Bronchial epithelial cell (primary cell): Measurements from ENCODE around the gene SUGP2. TPM values are rescaled to one million over a fixed set of nuclear protein-coding genes. Genes with fewer than 3 reads are reported as not detected.
"Not testable (repeated sequence)": the region's sequence is repeated elsewhere in the genome, so short reads cannot be mapped to it uniquely, and the experiment has no call there.

ENCODE experiments used
- DNase-seq: peaks from one replicate; pipeline ENCODE4 v3.0.0-alpha.2; 2010; ENCODE audit warnings: low read depth
- FAIRE-seq: peaks from 2 replicates; lab custom pipeline; 2011; peaks lifted over from hg19 to GRCh38; lab: Jason Lieb, UNC
- H3K27me3 ChIP-seq: 2 replicates; pipeline ENCODE4 v1.5.1; 2011; ENCODE audit warnings: low read length; ENCODE audit not compliant: control insufficient read depth, insufficient read depth
- H3K36me3 ChIP-seq: 2 replicates; pipeline ENCODE4 v1.5.1; 2011; ENCODE audit warnings: low read length; ENCODE audit not compliant: control insufficient read depth, insufficient read depth
- H3K4me3 ChIP-seq: 2 replicates; pipeline ENCODE4 v1.5.1; 2011; ENCODE audit warnings: mild to moderate bottlenecking, low read depth, low read length, control low read depth
- CTCF ChIP-seq: IDR thresholded peaks from 2 replicates; pipeline ENCODE4 v1.5.1; 2011; ENCODE audit warnings: mild to moderate bottlenecking, moderate library complexity, low read length, control low read depth, inconsistent platforms; ENCODE audit not compliant: insufficient read depth, severe bottlenecking
- total RNA-seq: library from RNA; depleted of rRNA; stranded (reverse); fragments of >200 nt; gene quantifications from 2 replicates; pipeline ENCODE4 v1.2.1, GENCODE V29; 2014

Gene SUGP2
- total RNA-seq, 1 donor from 2014 or later, result 21.6 TPM

- FAIRE-seq (no peak), DNase-seq (peak; percentile 42)
- H3K27me3 ChIP-seq, result no peaks in the 10 kb centered on the region
- H3K36me3 ChIP-seq, result peaks cover 27% of the 10 kb centered on the region
- TF ChIP-seq CTCF, result peak; percentile 59
- no peak overlapping the region for H3K4me3 ChIP-seq
Observed at GRCh38 chr19:19026299-19026971, 6.9 kb downstream of the SUGP2 start.

GRCh38 chr19:19025861-19026260 lies 7.5 kb downstream of the SUGP2 start:
- DNase-seq (no peak), FAIRE-seq (no peak)
- Histone ChIP-seq H3K36me3 (peaks cover 27% of the 10 kb centered on the region), H3K27me3 (no peaks in the 10 kb centered on the region), H3K4me3 (no peak overlapping the region)
- TF ChIP-seq CTCF, result no peak

- H3K27me3 ChIP-seq, FAIRE-seq, H3K4me3 ChIP-seq: not testable (repeated sequence)
- peaks cover 22% of the 10 kb centered on the region for H3K36me3 ChIP-seq
- DNase-seq, result peak; percentile 74
Observed at GRCh38 chr19:19023376-19023775, 9.9 kb downstream of the SUGP2 start.

- TF ChIP-seq CTCF, result no peak
- no peaks in the 10 kb centered on the region for H3K27me3 ChIP-seq
- no peak for DNase-seq
- peaks cover 22% of the 10 kb centered on the region for H3K36me3 ChIP-seq
- H3K4me3 ChIP-seq, result no peak overlapping the region
- FAIRE-seq, result no peak
Observed at GRCh38 chr19:19022380-19022961, 10.8 kb downstream of the SUGP2 start.

GRCh38 chr19:19021115-19021514 lies 12.2 kb downstream of the SUGP2 start:
- Histone ChIP-seq H3K36me3 (peaks cover 26% of the 10 kb centered on the region), H3K27me3 (no peaks in the 10 kb centered on the region), H3K4me3 (no peak overlapping the region)
- no peak for FAIRE-seq
- no peak for TF ChIP-seq CTCF
- DNase-seq, result peak; percentile 5

GRCh38 chr19:19010551-19010950 lies 22.8 kb downstream of the SUGP2 start:
- H3K36me3 ChIP-seq, result peaks cover 26% of the 10 kb centered on the region
- H3K27me3 ChIP-seq, result no peaks in the 10 kb centered on the region
- FAIRE-seq (no peak), DNase-seq (no peak)
- H3K4me3 ChIP-seq, result no peak overlapping the region
- TF ChIP-seq CTCF, result no peak
